GM21528 (cell line): Measurements from ENCODE around the gene ATP5F1E.
A peak's percentile ranks its signal among the peaks of the same experiment; 100 is the strongest.

Experiments used
- ATAC-seq: cut with Tn5 transposase; IDR thresholded peaks from one replicate; pipeline ENCODE4 v1.9.1; 2021; ENCODE audit warnings: mild to moderate bottlenecking, moderate library complexity; ENCODE audit not compliant: unreplicated experiment, low FRiP score

ATP5F1E gene

GRCh38 chr20:59032023-59032712 is at the start of gene ATP5F1E:
TSS of gene ATP5F1E (minus strand) at chr20:59032335. CDS start at chr20:59032251, 84 bp downstream.
- ATAC-seq: peak; percentile 92

GRCh38 chr20:59081036-59081435 is 48.9 kb upstream of the ATP5F1E start:
- no peak for ATAC-seq

- ATAC-seq: no peak
Observed at GRCh38 chr20:59078231-59078630, 46.1 kb upstream of the ATP5F1E start.

GRCh38 chr20:59077705-59078104 is 45.6 kb upstream of the ATP5F1E start:
- no peak for ATAC-seq

GRCh38 chr20:59075934-59076508 is 43.9 kb upstream of the ATP5F1E start:
- ATAC-seq: no peak

- ATAC-seq: no peak
Observed at GRCh38 chr20:59074456-59074855, 42.3 kb upstream of the ATP5F1E start.

GRCh38 chr20:59073582-59073981 is 41.4 kb upstream of the ATP5F1E start:
- no peak for ATAC-seq

- ATAC-seq: no peak
Observed at GRCh38 chr20:59071216-59071615, 39.1 kb upstream of the ATP5F1E start.

- no peak for ATAC-seq
Observed at GRCh38 chr20:59069026-59069425, 36.9 kb upstream of the ATP5F1E start.

- no peak for ATAC-seq
Observed at GRCh38 chr20:59068534-59068933, 36.4 kb upstream of the ATP5F1E start.

- no peak for ATAC-seq
Observed at GRCh38 chr20:59064214-59064722, 32.1 kb upstream of the ATP5F1E start.

- no peak for ATAC-seq
Observed at GRCh38 chr20:59063358-59064213, 31.5 kb upstream of the ATP5F1E start.

GRCh38 chr20:59062081-59062480 is 29.9 kb upstream of the ATP5F1E start:
- ATAC-seq: no peak

- no peak for ATAC-seq
Observed at GRCh38 chr20:59055302-59055701, 23.2 kb upstream of the ATP5F1E start.

- no peak for ATAC-seq
Observed at GRCh38 chr20:59051666-59052185, 19.6 kb upstream of the ATP5F1E start.

- no peak for ATAC-seq
Observed at GRCh38 chr20:59050437-59050836, 18.3 kb upstream of the ATP5F1E start.

- ATAC-seq: no peak
Observed at GRCh38 chr20:59048681-59049030, 16.5 kb upstream of the ATP5F1E start.

- ATAC-seq: no peak
Observed at GRCh38 chr20:59047938-59048680, 16.0 kb upstream of the ATP5F1E start.

- ATAC-seq: no peak
Observed at GRCh38 chr20:59046862-59047261, 14.7 kb upstream of the ATP5F1E start.

- ATAC-seq: no peak
Observed at GRCh38 chr20:59044796-59045195, 12.7 kb upstream of the ATP5F1E start.
